ENCODE results near the gene MYOD1.

- TF ChIP-seq ZBTB7A (CRISPR knock-in tag; IDR thresholded peaks at IDR 0.05) (no peak), CREB1 (IDR thresholded peaks at IDR 0.05) (no peak), CREB1 (CRISPR knock-in tag; IDR thresholded peaks at IDR 0.05) (no peak), ZNF274 (CRISPR knock-in tag; IDR thresholded peaks at IDR 0.05) (no peak), CTCF (CRISPR knock-in tag; IDR thresholded peaks at IDR 0.05) (no peak)
Observed at GRCh38 chr11:17769218-17769617, 49.8 kb downstream of the MYOD1 start.
